GM23248 (cell line): ENCODE measurements around the gene CORO7. TPM values are rescaled to one million over a fixed set of nuclear protein-coding genes. Genes with fewer than 3 reads are reported as not detected.

Experiments
- DNase-seq: peaks from one replicate; pipeline ENCODE4 v3.0.0-alpha.2; 2015
- H2AFZ ChIP-seq: fragments of 200-600 bp; sonication (generic); 2 replicates; pipeline ENCODE4 v1.6.1; 2016; ENCODE audit warnings: antibody characterized with exemption
- H3F3A ChIP-seq: fragments of 200-600 bp; sonication (generic); 2 replicates; pipeline ENCODE4 v1.6.1; 2016; ENCODE audit warnings: mild to moderate bottlenecking, antibody characterized with exemption, mixed run types; ENCODE audit not compliant: insufficient read depth
- H3K27ac ChIP-seq: fragments of 200-600 bp; sonication (generic); 2 replicates; pipeline ENCODE4 v1.5.1; 2016; ENCODE audit warnings: mild to moderate bottlenecking
- H3K27me3 ChIP-seq: fragments of 200-600 bp; sonication (generic); replicated peaks from 2 replicates; pipeline ENCODE4 v1.6.1; 2016; ENCODE audit warnings: mild to moderate bottlenecking; ENCODE audit not compliant: insufficient read depth
- H3K36me3 ChIP-seq: fragments of 200-600 bp; sonication (generic); 2 replicates; pipeline ENCODE4 v1.6.1; 2016; ENCODE audit warnings: low read depth, mild to moderate bottlenecking
- H3K4me1 ChIP-seq: fragments of 200-600 bp; sonication (generic); 2 replicates; pipeline ENCODE4 v1.6.1; 2016; ENCODE audit warnings: mild to moderate bottlenecking; ENCODE audit not compliant: insufficient read depth
- H3K4me2 ChIP-seq: fragments of 200-600 bp; sonication (generic); one replicate; pipeline ENCODE4 v1.6.1; 2016; ENCODE audit warnings: mild to moderate bottlenecking; ENCODE audit not compliant: unreplicated experiment
- H3K4me3 ChIP-seq: fragments of 200-600 bp; sonication (generic); 2 replicates; pipeline ENCODE4 v1.5.1; 2016; ENCODE audit warnings: mild to moderate bottlenecking
- H3K79me2 ChIP-seq: fragments of 200-600 bp; sonication (generic); 2 replicates; pipeline ENCODE4 v1.6.1; 2016; ENCODE audit warnings: mild to moderate bottlenecking; ENCODE audit not compliant: insufficient read depth
- H3K9ac ChIP-seq: fragments of 200-600 bp; sonication (generic); 2 replicates; pipeline ENCODE4 v1.6.1; 2016; ENCODE audit warnings: mild to moderate bottlenecking
- H3K9me2 ChIP-seq: fragments of 200-600 bp; sonication (generic); 2 replicates; pipeline ENCODE4 v1.6.1; 2016; ENCODE audit warnings: mixed run types, mild to moderate bottlenecking, moderate library complexity; ENCODE audit not compliant: insufficient read depth
- H3K9me3 ChIP-seq: fragments of 200-600 bp; sonication (generic); one replicate; pipeline ENCODE4 v1.6.1; 2017; ENCODE audit warnings: low read depth
- H4K20me1 ChIP-seq: fragments of 200-600 bp; sonication (generic); 2 replicates; pipeline ENCODE4 v1.6.0; 2016; ENCODE audit not compliant: insufficient read depth
- EZH2 ChIP-seq: fragments of 200-600 bp; sonication (generic); IDR thresholded peaks from 2 replicates; pipeline ENCODE4 v1.6.1; 2018; ENCODE audit warnings: antibody characterized with exemption, mild to moderate bottlenecking; ENCODE audit not compliant: insufficient read depth, poor library complexity, severe bottlenecking
- EZH2phosphoT487 ChIP-seq: fragments of 200-600 bp; sonication (generic); IDR thresholded peaks from 2 replicates; pipeline ENCODE4 v1.6.1; 2018; ENCODE audit warnings: antibody characterized with exemption, moderate library complexity, mild to moderate bottlenecking, low read depth; ENCODE audit not compliant: insufficient read depth
- WGBS, 2 experiments: methylation state at CpG; one replicate each; pipeline ENCODE4 v1.1.6; 2015 to 2017; ENCODE audit warnings: low lambda C conversion rate in 2 of 2, low coverage in 1 of 2; ENCODE audit errors: missing lambda C conversion rate in 2 of 2; 5-methylcytosine and 5-hydroxymethylcytosine counted together
- in situ Hi-C: fragments of 300-500 bp; cut with MboI; formaldehyde crosslinking; loops from 2 replicates; pipeline ENCODE4 v1.15.0; 2020
- polyA plus RNA-seq: library from polyadenylated mRNA; unstranded; fragments of >200 nt; fragmentation: Nextera tagmentation; extraction: Ambion mirVana; gene quantifications from 2 replicates; pipeline ENCODE4 v1.2.1, GENCODE V29; 2016
- total RNA-seq: library from RNA; depleted of rRNA; stranded (reverse); fragments of >200 nt; shearing (Covaris generic); gene quantifications from 2 replicates; pipeline ENCODE4 v1.2.3, GENCODE V29; 2014

The CORO7 gene
- total and polyA plus RNA-seq, 2 experiments from 2014 or later = 7.3 to 13.2 TPM

DNA sequence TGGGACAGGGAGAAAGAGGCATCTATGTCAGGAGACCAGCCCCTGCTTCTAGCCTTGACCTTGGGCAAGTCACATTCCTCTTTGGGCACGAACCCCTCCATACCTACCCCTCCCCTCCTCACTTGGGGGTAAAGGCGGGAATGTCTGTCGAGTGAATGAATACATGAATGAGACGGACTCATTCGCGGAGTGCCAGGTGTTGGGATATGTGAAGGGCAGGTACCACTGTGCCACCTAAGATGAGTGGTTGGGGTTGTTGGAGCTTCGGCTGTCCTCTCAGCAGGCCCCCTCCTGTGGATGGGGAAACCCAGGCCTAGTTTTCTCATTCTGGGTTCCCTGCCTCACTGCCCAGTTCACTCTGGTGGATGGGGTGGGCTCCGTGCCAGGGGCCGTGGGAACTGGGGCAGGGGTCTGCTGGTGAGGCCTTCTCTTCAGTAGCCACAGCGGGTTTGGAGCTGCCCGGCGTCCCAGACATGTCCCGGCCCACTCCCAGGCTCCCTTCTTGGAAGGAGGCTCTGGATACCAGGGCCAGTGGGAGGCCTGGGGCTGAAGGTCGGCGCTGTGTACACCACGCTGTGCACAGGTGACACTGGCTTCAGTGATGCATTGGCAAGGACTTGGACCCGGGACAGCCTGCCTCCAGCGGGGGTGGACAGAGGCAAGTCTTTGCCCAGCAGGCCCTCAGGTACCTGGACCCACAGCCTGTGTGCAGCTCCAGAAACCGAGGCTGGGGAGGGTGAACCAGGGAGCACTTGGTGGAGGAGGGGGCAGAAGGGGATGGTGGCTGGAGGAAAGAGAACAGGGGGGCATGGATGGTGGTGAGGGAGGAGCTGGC is 94.9 kb downstream of the CORO7 start:
- in situ Hi-C loops = loop anchor here (10.0 kb wide), 1 partner anchor 117 kb away; no protein-coding TSS in a partner anchor
- peaks cover 99% of the 10 kb centered on the region for H3K79me2 ChIP-seq

DNA sequence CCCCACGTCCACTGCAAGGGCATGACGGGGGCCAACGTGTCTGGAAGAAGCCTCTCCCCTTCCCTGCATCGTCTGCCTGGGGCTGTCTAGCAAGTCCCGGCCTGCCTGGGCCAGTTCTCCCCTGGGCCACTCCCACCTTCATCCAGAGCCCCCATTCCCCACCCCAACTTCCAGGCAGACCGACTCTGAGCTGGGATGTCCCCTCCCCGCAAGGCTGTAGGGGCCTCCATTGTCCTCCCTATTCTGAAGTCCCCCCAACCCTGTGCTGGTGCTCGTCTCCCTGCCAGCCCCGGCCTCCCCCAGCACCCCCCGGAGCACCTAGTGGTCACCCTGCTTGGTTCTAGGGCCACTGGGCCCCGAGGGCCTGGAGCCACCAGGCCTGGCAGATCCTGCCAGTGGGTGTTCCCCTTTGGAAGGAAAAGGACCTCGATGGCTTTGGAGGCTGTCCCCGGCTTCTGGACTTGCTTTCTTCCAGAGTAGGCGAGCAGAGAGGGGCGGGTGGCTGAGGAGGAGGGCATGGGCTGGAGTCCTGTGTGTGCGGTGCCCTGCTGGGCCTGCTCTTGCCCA is 95.7 kb downstream of the CORO7 start:
- no peak overlapping the region for H3K4me2 ChIP-seq
- 64 to 65% methylated on average over 14 to 16 of the region's 16 CpGs for WGBS, 2 experiments
- H3K9me3 ChIP-seq = no peaks in the 10 kb centered on the region
- in situ Hi-C loops = loop anchor here (10.0 kb wide), 1 partner anchor 116 kb away; no protein-coding TSS in a partner anchor
- no peak overlapping the region for H3K27ac ChIP-seq
- H3K36me3 ChIP-seq = no peaks in the 10 kb centered on the region
- H3K9me2 ChIP-seq = no peaks in the 10 kb centered on the region
- no peak overlapping the region for H3K9ac ChIP-seq
- TF ChIP-seq EZH2phosphoT487 (no peak), EZH2 (no peak)
- H3K79me2 ChIP-seq = peaks cover 93% of the 10 kb centered on the region
- H3K27me3 ChIP-seq = no peaks in the 10 kb centered on the region
- H2AFZ ChIP-seq = no peak overlapping the region
- no peaks in the 10 kb centered on the region; the same call in 1 of the 2 replicates for H3F3A ChIP-seq
- peaks cover 17% of the 10 kb centered on the region for H3K4me1 ChIP-seq
- DNase-seq = no peak
- H4K20me1 ChIP-seq = no peaks in the 10 kb centered on the region; the same call in 1 of the 2 replicates
- H3K4me3 ChIP-seq = no peak overlapping the region

More for the DNA sequence above, 94.9 kb downstream of the CORO7 start:
- Histone ChIP-seq H3K27me3 (no peaks in the 10 kb centered on the region), H3K9me2 (no peaks in the 10 kb centered on the region), H3K4me1 (peaks cover 17% of the 10 kb centered on the region), H3K27ac (no peak overlapping the region), H3K9ac (no peak overlapping the region), H3K36me3 (no peaks in the 10 kb centered on the region), H3K4me2 (no peak overlapping the region), H2AFZ (no peak overlapping the region), H3F3A (no peaks in the 10 kb centered on the region; the same call in 1 of the 2 replicates), H3K4me3 (no peak overlapping the region), H3K9me3 (no peaks in the 10 kb centered on the region), H4K20me1 (no peaks in the 10 kb centered on the region; the same call in 1 of the 2 replicates)
- no peak for DNase-seq
- WGBS, 2 experiments = 76 to 79% methylated on average over 18 to 19 of the region's 19 CpGs
- TF ChIP-seq EZH2 = no peak
- TF ChIP-seq EZH2phosphoT487 = no peak

DNA sequence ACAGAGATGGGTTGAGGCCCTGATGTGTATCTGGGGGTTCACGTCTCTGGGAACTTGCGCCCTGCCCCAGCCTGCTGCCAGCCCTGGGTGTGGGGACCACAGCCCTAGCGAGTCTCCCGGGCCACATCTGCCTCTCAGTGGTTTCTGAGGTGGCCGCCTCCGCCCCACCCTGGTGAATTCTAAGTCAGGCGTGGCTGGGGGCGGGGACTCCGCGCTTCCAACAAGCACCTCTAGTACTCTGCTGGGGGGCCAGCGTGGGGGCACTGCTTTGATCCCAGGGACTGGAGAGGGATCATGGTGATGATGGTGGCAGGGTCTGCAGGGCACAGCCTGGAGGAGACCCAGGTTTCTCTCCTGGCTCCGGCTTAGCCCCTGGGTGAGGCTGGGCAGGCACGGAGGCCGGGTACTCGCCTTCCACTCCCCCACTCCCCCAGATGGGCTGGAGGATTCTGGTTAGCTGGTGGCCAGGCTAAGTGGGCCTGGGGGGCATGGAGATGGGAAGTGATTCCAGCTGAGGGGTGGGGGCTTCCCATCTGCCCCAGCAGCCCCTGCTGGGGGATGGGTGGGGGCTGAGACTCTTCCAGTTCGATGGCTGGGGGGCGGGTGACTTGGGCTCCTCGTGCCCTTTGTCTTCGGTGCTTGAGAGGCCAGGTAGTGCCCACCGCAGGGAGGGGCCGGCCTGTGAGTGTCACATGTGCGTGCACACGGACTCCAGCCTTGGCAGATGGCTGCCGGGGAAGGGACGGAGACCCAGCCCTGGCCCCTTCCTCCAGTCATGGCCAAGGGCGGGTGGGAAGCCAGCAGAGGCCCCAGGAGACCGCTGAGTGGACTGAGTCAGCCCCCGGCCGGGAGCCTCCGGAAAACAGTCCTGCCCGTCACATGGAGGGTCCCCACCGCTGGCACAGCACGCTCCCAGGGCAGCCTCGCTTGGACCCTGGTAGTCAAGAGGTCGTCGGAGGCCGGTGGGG is 96.7 kb downstream of the CORO7 start:
- Histone ChIP-seq H3K4me3 (no peak overlapping the region), H3K9me2 (no peaks in the 10 kb centered on the region), H2AFZ (no peak overlapping the region), H3K4me2 (no peak overlapping the region), H3K27ac (no peak overlapping the region), H3F3A (no peaks in the 10 kb centered on the region; the same call in 1 of the 2 replicates), H3K9ac (no peak overlapping the region), H3K4me1 (peaks cover 17% of the 10 kb centered on the region), H3K36me3 (no peaks in the 10 kb centered on the region), H3K79me2 (peaks cover 84% of the 10 kb centered on the region), H3K9me3 (no peaks in the 10 kb centered on the region), H4K20me1 (no peaks in the 10 kb centered on the region), H3K27me3 (no peaks in the 10 kb centered on the region)
- in situ Hi-C loops = loop anchor here (10.0 kb wide), 1 partner anchor 115 kb away; no protein-coding TSS in a partner anchor
- peak; percentile 56 for DNase-seq
- TF ChIP-seq EZH2phosphoT487 (no peak), EZH2 (no peak)
- WGBS, 2 experiments = 58 to 61% methylated on average over 25 to 37 of the region's 37 CpGs

DNA sequence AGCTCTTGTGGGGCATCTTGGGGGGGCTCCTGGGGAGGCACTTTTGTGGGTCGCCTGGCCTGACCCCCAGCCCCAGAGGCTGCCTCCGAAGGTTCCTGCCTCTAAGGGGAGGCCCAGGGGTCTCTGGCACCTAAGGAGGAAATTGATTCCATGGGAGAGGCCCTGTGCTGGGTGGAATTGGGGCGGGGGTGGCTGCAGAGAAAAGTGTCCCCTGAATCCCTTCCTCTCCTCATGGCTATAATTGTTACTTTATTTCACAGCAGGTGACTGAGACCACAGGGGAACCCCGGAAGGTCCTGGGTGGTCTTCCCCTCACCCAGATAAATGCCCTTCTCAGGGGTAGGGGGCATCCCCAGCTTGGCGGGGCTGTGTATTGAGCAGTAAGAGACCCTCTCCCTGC is 97.4 kb downstream of the CORO7 start:
- Histone ChIP-seq H3K9me2 (no peaks in the 10 kb centered on the region), H3K27me3 (no peaks in the 10 kb centered on the region), H3F3A (peaks cover 5% of the 10 kb centered on the region; the same call in 1 of the 2 replicates), H4K20me1 (no peaks in the 10 kb centered on the region), H3K27ac (no peak overlapping the region), H3K4me3 (no peak overlapping the region), H3K36me3 (no peaks in the 10 kb centered on the region), H3K4me2 (no peak overlapping the region), H3K9ac (no peak overlapping the region), H3K9me3 (no peaks in the 10 kb centered on the region), H3K79me2 (peaks cover 76% of the 10 kb centered on the region), H3K4me1 (peaks cover 17% of the 10 kb centered on the region), H2AFZ (no peak overlapping the region)
- WGBS, 2 experiments = 80 to 87% methylated on average over 5 of the region's 5 CpGs
- no peak for DNase-seq
- in situ Hi-C loops = no loop called here
- TF ChIP-seq EZH2 (no peak), EZH2phosphoT487 (no peak)
